Measurements from ENCODE around the gene COPS3. TPM values are rescaled to one million over a fixed set of nuclear protein-coding genes. Genes with fewer than 3 reads are reported as not detected.
A peak's percentile ranks its signal among the peaks of the same experiment; 100 is the strongest.

COPS3 gene
- total RNA-seq, 1 donor from 2014 or later = 72.9 TPM

DNA sequence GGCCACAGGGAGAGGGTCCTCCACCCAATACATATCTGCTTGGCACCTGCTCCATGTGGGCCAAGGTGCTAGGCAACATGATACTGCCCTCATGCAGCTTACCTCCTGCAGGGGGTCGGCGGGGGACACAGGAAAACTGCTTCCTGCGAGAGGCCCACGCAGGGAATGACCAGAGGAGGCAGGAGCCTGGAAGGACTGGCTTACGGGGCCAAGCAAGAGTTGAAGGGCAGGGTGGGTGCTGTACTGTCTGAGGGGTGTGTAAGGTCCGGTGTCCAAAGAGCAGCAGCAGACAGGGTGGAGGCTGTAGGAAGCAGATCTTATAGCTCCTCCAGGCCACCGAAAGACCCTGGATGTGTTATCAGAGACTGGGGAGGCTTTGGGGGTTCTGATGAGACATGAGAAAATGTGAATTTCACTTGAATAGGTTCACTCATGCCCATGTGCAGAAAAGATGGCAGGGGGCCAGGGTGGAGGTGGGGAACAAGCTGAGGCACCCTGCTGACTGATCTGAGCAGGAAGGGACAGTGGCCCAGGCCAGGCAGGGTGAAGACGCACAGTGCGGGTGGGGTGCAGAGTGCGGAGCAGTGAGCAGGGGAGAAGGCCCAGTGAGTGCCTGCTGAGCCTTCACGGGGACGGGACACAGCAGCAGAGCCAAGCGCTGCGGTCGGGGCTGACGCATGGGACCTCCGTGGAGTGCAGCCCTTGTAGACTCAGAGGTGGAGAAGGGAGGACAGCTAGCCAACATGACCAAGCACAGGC, 52.3 kb downstream of the COPS3 start:
- ATAC-seq (ENCODE audit: poor library complexity) (peak; percentile 48), DNase-seq (no peak)
- intact Hi-C loops (cut with DNase I) = no loop called here

DNA sequence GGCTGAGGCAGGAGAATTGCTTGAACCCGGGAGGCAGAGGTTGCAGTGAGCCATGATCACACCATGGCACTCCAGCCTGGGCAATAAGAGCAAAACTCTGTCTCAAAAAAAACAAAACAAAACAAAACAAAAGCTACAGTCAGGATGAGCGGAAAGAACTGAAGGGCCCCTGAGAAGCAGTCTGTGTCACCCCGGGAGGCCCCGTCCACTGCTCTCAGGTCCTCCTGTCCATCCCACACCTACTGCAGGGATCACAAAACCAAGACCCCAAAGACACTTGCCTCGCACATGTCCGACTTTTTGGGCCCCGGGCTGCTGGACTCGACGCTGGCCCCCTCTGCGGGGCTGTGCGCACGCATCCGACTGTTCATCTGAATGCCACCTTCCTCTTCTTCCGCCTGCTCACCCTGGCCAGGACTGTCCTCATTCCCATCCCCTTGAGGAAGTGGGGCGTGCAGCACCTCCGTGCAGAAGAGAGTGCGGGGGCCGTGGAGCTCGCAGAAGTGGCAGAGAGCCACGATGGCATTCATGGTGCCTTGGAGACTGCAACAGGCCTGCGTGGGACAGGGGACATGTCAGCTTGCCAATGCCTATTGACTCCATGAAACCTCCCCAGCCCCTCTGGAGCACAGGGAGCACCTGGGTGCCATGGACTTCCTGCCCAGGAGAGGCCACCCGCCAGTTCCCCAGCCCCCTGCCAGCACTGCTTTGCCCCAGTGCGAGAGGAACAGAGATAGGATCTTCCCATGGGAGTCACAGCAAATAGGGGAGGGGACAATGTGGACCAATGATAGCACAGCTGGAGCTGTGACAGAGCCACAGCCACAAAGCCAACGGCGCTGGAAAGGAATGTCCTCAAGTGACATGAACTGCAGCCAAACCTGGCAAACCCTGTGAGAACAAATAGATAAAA, 53.2 kb downstream of the COPS3 start:
- peak; percentile 75 for DNase-seq
- intact Hi-C loops (cut with DNase I) = no loop called here
- peak; percentile 91 for ATAC-seq (ENCODE audit: poor library complexity)

DNA sequence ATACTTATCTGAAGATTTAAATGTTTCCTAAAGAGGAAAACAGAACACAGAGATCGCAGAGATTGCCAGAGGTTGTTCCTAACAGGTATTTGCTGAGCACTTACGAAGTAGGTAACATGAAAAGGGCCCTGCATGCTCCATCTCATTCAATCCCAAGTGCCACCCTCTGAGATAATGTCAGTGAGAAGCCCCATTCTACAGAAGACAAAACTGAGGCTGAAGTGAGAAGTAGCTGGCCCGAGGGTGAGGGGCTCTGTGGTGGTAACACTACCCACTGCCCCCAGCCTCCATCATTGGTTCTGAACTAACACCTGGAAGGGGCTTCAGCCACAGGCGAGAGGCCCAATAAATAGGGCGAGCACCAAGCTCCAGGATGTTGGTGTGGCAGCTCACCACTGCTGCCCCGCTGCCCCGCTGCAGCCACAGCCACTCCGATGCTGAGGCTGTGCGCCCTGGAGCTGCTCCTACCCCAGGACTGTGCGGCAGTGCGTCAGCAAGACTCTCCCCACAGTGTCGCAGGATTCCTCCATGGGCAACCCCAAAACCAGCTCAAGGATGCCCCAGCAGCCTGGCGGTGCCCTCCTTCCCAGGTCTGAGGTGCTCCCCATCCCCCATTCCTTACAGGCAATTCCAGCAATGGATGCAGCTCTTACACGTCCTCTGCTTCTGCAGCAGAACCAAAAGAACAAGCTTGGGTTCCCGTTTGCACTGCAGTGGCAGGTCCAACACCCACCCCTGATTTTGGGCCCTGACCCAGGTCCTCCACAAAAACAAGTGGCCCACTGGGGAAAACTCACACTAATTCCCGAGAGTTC, 54.4 kb downstream of the COPS3 start:
- ATAC-seq (ENCODE audit: poor library complexity) (no peak), DNase-seq (no peak)
- intact Hi-C loops (cut with DNase I) = no loop called here

DNA sequence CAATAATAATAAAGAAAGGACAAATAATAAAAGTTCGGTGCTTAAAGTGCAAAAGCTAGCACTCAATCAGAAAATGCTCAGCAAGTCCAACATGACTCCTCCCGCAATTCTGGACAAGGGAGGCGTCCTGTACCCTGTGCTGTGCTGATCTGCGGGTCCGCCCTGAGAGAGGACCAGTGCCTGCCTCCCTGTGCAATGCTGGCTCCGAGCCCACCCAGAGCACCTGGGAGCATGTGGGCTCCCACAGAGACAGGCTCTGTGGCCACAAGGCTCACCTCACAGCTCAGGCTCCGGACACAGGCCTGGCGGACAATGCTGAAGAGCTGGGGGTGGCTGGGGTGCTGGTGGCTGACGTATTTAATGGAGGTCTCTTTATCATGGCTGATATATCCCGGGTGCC, 55.1 kb downstream of the COPS3 start:
- intact Hi-C loops (cut with DNase I) = no loop called here
- DNase-seq (no peak), ATAC-seq (ENCODE audit: poor library complexity) (no peak)

DNA sequence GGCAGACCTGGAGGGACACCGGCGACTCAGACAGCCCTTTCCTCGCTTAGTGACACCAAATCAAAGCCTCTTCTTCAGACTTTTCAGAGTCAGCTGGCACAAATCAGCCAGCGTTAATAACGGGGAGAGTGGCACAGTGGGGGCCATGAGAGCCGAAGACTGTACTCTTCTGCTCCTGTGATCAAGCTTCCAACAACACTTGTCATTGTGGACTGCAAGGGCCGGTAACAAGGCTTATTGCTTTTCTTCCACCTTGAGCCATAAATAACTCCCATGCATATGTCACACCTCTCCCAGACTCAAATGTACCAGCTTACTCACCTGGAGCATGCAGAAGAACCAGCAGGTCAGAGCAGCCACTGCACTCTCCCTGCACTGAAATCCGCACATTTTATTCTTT, 56.9 kb downstream of the COPS3 start:
- no peak for ATAC-seq (ENCODE audit: poor library complexity)
- no peak for DNase-seq
- intact Hi-C loops (cut with DNase I) = no loop called here

DNA sequence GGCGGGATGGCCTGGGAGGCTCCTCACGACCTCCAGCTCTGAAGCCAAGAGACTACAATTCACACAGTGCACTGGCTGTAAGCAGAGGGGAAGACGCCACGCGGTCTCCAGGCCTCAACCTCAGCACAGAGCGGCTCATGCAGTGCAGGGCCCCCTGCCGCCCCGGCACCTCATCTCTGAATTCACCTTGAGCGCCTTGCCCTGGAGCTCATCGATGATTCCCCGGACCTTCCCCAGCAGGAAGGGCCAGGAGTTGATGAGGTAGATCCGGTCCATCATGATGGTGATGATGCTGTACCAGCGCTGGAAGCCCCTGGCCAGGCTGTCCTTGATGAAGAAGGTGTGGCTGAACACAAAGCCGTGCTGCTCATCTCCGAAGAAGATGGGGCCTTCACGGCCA, 57.3 kb downstream of the COPS3 start:
- no peak for ATAC-seq (ENCODE audit: poor library complexity)
- intact Hi-C loops (cut with DNase I) = no loop called here
- DNase-seq = no peak

DNA sequence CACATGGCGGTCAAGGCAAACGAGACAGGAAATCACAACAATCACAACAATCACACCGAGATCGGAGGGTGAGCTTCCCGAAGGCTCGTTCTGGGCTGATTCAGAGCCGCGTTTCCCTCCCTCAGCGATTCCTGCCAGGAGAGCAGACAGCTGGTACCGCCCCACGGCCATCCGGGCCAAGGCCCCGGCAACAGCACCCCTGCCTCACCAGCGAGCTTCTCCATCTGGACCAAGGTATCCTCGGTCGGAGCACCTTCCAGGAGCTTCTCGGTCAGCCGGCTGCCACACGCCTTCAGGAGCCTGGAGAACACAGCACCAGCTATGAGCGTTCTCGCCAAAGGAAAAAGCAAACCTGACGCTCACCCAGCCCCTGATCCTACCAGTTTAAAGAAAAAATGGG, 59.7 kb downstream of the COPS3 start:
- intact Hi-C loops (cut with DNase I) = no loop called here
- ATAC-seq (ENCODE audit: poor library complexity) (no peak), DNase-seq (no peak)

DNA sequence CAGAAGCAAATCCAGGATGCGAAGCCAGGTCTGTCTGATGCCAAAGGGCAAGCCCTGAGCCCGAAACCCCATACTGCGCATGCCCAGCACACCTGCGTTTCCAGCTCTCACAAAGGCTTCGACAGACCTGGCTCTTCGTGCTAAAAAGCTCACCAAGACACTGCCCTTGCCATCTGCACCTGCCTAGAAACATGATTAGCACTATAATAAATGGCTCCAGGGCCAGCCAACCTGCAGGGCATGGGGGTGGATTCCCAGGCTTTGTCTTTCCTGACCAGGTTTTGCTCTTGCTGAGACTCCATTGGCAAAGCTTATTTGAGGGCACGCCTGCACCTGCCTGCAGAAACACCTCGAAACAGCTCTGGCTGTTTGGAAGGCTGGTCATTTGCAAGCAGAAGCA, 60.5 kb downstream of the COPS3 start:
- no peak for DNase-seq
- intact Hi-C loops (cut with DNase I) = no loop called here
- no peak for ATAC-seq (ENCODE audit: poor library complexity)

DNA sequence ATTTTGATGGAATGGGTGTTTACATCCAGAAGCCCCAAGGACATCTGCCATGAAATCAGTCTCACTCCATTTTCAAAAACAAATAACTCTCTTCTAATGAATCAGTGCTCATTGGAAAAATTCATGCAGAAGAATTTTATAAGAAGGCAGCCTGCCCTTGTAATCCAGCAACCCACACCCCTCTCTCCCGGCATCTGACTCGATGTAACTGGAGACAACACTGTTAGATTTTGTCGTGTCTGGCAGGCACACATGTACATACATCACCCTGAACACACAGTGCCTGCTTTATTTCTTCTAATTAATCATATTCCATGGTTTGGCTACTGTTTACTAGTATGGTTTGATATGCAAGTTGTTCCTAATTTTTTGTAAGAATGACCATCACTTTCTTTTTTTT, 63.1 kb downstream of the COPS3 start:
- ATAC-seq (ENCODE audit: poor library complexity) (no peak), DNase-seq (no peak)
- intact Hi-C loops (cut with DNase I) = no loop called here

DNA sequence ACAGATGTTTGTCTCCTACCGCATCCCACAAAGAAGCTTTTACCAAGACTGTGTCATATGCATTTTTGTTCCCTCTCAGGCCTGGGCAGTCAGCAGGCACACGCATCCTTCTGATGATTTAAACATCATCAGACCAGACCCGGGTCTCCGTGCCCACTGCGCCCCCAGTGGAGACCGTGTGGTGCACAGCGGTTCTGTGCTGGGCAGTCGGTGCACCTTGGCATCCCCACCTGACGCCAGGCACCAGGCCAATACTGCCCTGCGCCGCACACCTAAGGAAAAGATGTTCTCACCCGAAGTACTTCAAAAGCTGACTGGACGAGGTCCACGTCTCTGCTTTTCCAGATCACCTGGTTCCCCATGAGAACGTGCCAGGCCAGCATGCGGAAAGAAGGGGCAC, 64.3 kb downstream of the COPS3 start:
- intact Hi-C loops (cut with DNase I) = no loop called here
- DNase-seq = no peak

DNA sequence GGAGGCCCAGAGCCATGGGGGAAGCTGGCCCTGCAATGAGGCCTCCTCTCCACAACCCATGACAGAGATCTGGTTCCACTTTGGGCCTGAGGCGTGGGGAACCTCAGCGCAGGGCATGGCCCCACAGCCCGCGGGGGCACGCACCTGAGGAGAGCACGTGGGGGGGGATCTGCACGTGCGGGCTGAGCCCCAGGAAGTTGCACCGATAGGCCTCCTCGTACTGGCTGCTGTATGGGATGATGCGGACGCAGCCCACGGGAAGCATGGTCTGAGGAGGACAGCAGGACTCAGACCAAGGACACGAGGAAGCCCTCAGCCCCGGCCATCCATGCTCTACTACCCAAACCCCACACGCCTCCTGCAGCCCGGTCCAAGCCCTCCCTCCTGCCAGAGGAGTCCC, 64.8 kb downstream of the COPS3 start:
- no peak for ATAC-seq (ENCODE audit: poor library complexity)
- no peak for DNase-seq
- intact Hi-C loops (cut with DNase I) = no loop called here

More for the DNA sequence above, 64.3 kb downstream of the COPS3 start:
- no peak for ATAC-seq (ENCODE audit: poor library complexity)

DNA sequence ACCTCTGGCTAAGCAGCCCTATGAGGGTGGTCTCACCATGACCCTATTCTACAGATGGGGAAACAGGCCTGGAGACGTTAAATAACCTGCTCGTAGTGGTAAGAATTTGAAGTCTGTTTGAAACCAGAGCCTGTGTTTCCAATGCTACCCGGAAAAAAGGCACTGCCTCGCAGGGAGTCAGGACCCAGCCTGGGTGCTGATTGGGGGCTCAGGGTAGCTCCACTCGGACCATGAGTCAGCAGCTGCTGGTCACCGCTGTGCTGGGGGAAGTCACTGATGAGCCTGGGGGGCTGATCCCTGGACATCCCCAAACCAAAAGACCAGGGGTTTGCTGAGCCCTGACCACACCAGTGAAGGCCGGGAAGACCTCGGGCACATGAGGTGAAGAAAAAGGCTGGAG, 65.5 kb downstream of the COPS3 start:
- DNase-seq (no peak), ATAC-seq (ENCODE audit: poor library complexity) (no peak)
- intact Hi-C loops (cut with DNase I) = no loop called here

DNA sequence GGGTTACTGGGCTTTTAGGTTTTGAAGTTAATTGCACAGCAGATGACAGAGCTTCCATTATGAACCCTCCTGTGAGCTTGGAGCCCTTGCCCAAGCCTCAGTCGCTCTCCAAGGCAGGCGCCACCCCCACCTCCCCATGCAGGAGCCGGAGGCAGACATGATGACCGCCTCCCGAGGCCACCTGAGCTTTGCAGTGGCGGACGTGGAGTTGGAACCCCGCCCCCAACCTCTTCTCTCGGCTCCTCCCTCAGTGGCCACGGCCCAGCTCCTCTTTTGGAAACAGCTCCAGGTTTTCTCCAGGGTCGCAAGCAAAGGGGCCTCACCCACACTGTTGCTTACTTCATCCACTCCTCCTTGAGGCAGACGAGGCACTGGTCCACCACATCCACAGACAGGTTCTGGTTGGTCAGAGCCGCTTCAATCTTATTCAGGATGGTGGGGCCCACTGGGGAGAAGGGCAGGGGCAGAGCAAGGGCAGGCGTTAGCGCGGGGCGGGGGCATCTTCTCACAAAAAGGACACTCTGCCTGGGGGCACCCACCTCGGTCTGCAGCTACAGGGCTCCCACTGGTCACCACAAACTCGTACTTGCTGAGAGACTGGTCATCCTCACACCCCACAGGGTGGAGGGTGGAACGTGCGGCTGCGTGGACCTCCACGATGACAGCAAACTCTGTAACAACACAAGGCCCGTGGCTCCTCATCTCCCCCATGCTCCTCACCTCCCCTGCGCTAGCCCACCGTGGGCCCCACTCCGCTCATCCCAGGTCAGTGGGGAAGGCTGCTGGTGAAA, 66.2 kb downstream of the COPS3 start:
- intact Hi-C loops (cut with DNase I) = no loop called here
- DNase-seq (peak; percentile 35), ATAC-seq (ENCODE audit: poor library complexity) (no peak)

DNA sequence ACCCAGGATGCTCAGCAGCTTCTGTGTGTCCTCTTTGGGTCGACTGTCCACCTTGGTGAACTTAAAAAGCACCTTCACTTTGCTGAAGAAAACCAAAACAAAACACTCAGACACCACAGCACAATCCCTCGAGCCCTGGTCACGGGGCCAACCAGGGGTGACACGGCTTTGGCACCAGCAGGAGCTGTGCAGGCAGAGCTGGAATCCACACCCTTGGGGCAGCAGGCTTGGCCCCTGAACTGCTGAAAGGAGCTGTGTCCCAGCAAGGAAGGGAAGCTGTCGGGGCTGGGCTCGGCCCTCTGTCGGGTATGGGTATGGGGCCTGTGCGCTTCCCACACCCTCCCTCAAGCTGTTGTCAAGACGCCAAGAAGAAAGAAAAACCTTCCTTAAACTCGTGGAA, 67.3 kb downstream of the COPS3 start:
- intact Hi-C loops (cut with DNase I) = no loop called here
- DNase-seq (peak; percentile 37), ATAC-seq (ENCODE audit: poor library complexity) (peak; percentile 71)

DNA sequence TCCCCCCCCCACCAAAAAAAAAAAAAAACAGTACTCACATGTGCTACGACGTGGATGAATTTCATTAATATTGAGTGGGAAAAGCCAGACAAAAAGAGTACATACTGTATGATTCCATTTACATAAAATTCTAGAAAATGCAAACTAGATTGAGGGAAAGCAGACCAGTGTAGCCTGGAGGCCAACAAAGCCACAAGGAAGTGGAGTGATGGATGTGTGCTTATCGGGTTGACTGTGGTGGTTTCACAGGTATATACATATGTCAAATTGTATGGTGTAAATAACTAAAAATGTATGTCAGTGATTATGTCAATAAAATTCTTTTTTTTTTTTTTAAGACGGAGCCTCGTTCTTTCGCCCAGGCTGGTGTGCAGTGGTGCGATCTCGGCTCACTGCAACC, 73.0 kb downstream of the COPS3 start:
- ATAC-seq (ENCODE audit: poor library complexity) = no peak
- no peak for DNase-seq
- intact Hi-C loops (cut with DNase I) = no loop called here

DNA sequence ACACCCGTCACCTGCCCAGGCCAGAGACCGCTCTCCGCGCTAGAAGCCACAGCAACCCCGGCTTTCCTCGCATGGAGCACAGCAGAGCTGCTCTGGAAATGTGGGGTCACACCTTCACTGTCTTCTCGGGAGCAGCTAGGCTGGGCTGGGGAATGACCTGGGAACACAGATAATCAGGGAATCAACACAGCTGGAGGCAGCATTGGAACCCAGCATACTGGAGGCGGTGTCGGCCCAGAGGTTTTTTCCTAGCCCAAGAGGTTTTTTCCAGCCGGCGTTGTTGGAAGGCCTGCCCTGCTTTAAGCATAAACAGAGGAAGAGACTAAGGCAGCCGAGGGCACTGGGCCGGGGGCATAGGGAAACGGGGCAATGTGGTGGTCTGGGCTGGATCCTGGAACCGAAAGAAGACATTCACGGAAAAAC, 74.1 kb downstream of the COPS3 start:
- DNase-seq = no peak
- intact Hi-C loops (cut with DNase I) = no loop called here
- ATAC-seq (ENCODE audit: poor library complexity) = peak; percentile 0

DNA sequence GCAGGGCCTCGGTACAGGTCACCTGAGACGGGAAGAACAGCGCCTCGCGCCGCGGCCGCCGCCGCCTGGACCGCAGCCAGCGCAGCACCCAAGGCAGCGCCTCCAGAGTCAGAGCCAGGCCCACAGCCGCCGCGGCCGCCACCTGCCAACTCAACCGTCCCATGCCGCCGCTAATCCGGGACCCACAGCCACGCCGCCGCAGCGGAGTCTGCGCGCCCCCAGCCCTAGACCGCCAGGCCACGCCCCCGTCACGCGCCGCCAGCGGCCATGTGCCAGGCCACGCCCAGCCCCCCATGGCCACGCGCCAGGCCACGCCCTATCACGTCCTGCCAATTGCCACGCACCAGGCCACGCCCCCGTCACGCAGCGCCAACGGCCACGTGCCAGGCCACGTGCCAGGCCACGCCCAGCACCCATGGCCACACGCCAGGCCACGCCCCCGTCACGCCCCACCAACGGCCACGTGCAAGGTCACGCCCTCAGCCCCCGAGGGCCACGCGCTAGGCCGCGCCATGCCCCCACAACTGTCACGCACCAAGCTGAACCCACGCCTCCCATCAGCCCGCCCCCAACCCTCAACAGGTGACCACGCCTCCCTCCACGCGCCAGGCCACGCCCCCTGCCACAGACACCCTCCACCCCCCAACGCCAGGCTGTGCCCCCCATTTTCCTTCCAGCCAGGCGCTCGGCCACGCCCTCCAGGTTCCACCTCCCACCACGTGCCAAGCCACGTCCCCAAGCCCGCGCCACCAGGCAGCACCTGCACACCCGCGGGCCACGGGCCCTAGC, 74.7 kb downstream of the COPS3 start, which contains the start of gene PLD6:
Gene PLD6, minus strand, starts transcription at position 210 of the 789 bp plus-strand sequence. Its CDS starts 47 bp downstream, at position 163.
- intact Hi-C loops (cut with DNase I) = no loop called here
- DNase-seq (peak; percentile 86), ATAC-seq (ENCODE audit: poor library complexity) (peak; percentile 38)
